Neural progenitor cell (in vitro differentiated cells): ENCODE results near the gene LTB.

ENCODE experiments used
- EZH2 ChIP-seq: fragments of 200-600 bp; sonication (generic); IDR thresholded peaks from 2 replicates; pipeline ENCODE4 v1.6.1; 2017; ENCODE audit warnings: antibody characterized with exemption, mild to moderate bottlenecking, moderate library complexity
- EZH2phosphoT487 ChIP-seq: fragments of 200-600 bp; sonication (generic); IDR thresholded peaks from 2 replicates; pipeline ENCODE4 v1.6.1; 2017; ENCODE audit warnings: antibody characterized with exemption
- TF ChIP-seq, protein P1 (sequence below): fragments of 200-600 bp; sonication (generic); IDR thresholded peaks from 2 replicates; pipeline ENCODE4 v1.5.1; 2017; ENCODE audit warnings: antibody characterized with exemption, mild to moderate bottlenecking

DNA sequence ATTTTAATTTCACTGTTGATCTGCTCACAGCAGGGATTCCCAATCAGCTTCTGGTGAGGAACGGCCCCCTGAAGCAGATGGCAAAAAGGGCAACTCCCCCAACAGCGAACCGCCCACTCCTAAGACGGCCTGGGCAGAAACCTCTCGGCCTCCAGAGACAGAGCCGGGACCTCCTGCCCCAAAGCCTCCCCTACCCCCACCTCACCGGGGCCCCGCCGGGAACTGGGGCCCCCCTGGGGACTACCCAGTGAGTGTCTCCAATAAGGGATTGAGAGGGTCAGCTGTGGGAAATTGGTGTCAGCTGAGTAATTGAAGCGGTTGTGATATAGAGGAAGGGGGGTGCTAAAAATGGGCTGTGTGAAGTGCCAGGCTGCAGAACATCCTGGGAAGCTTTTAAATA lies 44.7 kb upstream of the LTB start:
- TF ChIP-seq, protein P1, sequence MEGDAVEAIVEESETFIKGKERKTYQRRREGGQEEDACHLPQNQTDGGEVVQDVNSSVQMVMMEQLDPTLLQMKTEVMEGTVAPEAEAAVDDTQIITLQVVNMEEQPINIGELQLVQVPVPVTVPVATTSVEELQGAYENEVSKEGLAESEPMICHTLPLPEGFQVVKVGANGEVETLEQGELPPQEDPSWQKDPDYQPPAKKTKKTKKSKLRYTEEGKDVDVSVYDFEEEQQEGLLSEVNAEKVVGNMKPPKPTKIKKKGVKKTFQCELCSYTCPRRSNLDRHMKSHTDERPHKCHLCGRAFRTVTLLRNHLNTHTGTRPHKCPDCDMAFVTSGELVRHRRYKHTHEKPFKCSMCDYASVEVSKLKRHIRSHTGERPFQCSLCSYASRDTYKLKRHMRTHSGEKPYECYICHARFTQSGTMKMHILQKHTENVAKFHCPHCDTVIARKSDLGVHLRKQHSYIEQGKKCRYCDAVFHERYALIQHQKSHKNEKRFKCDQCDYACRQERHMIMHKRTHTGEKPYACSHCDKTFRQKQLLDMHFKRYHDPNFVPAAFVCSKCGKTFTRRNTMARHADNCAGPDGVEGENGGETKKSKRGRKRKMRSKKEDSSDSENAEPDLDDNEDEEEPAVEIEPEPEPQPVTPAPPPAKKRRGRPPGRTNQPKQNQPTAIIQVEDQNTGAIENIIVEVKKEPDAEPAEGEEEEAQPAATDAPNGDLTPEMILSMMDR: no peak
- no peak for TF ChIP-seq EZH2phosphoT487
- TF ChIP-seq EZH2: no peak
